ENCODE measurements around the gene CIDEC.

The CIDEC gene

GRCh38 chr3:9913601-9914000, 33.5 kb upstream of the CIDEC start:
- H3K4me2 ChIP-seq (ENCODE audit: low read length) = no peak overlapping the region
- H4K20me1 ChIP-seq (ENCODE audit: control insufficient read depth, insufficient read depth, low read depth, low read length) = no peaks in the 10 kb centered on the region
- H3K27me3 ChIP-seq (ENCODE audit: control insufficient read depth, low read length) = peaks cover 33% of the 10 kb centered on the region
- H3K4me1 ChIP-seq (ENCODE audit: control insufficient read depth, low read length) = peaks cover 12% of the 10 kb centered on the region
- H3K4me3 ChIP-seq (ENCODE audit: low read length) = no peak overlapping the region
- H3F3A ChIP-seq (ENCODE audit: control insufficient read depth, insufficient read depth) = no peaks in the 10 kb centered on the region
- H3K36me3 ChIP-seq (ENCODE audit: control insufficient read depth, low read length) = no peaks in the 10 kb centered on the region
- no peaks in the 10 kb centered on the region for H3K79me2 ChIP-seq (ENCODE audit: control insufficient read depth, low read length)
- no peaks in the 10 kb centered on the region for H3K9me3 ChIP-seq (ENCODE audit: control insufficient read depth, insufficient read depth, low read length)
- no peak overlapping the region for H3K27ac ChIP-seq (ENCODE audit: low read depth, low read length)
- H3K9me2 ChIP-seq (replicated peaks; ENCODE audit: control insufficient read depth, low read length) = no peaks in the 10 kb centered on the region
- TF ChIP-seq CTCF (IDR thresholded peaks at IDR 0.05; ENCODE audit: low read depth, low read length, poor library complexity, severe bottlenecking) = no peak
- no peak for TF ChIP-seq EZH2phosphoT487 (IDR thresholded peaks at IDR 0.05; ENCODE audit: borderline replicate concordance, low read length)

- no peaks in the 10 kb centered on the region for H3F3A ChIP-seq (ENCODE audit: control insufficient read depth, insufficient read depth)
- H3K36me3 ChIP-seq (ENCODE audit: control insufficient read depth, low read length) = no peaks in the 10 kb centered on the region
- H3K9me2 ChIP-seq (replicated peaks; ENCODE audit: control insufficient read depth, low read length) = no peaks in the 10 kb centered on the region
- no peaks in the 10 kb centered on the region for H4K20me1 ChIP-seq (ENCODE audit: control insufficient read depth, insufficient read depth, low read depth, low read length)
- TF ChIP-seq CTCF (IDR thresholded peaks at IDR 0.05; ENCODE audit: low read depth, low read length, poor library complexity, severe bottlenecking) = no peak
- TF ChIP-seq EZH2phosphoT487 (IDR thresholded peaks at IDR 0.05; ENCODE audit: borderline replicate concordance, low read length) = no peak
- no peaks in the 10 kb centered on the region for H3K9me3 ChIP-seq (ENCODE audit: control insufficient read depth, insufficient read depth, low read length)
- no peak overlapping the region for H3K27ac ChIP-seq (ENCODE audit: low read depth, low read length)
- no peaks in the 10 kb centered on the region for H3K79me2 ChIP-seq (ENCODE audit: control insufficient read depth, low read length)
- H3K27me3 ChIP-seq (ENCODE audit: control insufficient read depth, low read length) = peaks cover 32% of the 10 kb centered on the region
- H3K4me1 ChIP-seq (ENCODE audit: control insufficient read depth, low read length) = peaks cover 12% of the 10 kb centered on the region
- H3K4me3 ChIP-seq (ENCODE audit: low read length) = no peak overlapping the region
- H3K4me2 ChIP-seq (ENCODE audit: low read length) = no peak overlapping the region
Measured at GRCh38 chr3:9912294-9912935, 32.4 kb upstream of the CIDEC start.

DNA sequence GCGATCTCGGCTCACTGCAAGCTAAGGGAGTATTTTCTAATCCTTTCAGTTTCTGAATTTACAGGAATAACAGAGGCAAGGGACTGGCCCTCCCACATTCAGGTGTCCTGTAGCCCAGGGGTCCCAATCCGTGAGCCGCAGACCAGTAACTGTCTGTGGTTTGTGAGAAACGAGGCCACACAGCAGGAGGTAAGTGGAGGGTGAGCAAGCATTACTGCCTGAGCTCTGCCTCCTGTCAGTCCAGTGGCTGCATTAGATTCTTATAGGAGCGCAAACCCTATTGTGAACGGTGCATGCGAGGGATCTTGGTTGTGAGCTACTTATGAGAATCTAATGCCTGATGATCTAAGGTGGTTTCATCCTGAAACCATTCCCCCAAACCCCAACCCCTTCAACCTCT, 31.8 kb upstream of the CIDEC start:
- Histone ChIP-seq H3K36me3 (ENCODE audit: control insufficient read depth, low read length) (no peaks in the 10 kb centered on the region), H3K79me2 (ENCODE audit: control insufficient read depth, low read length) (no peaks in the 10 kb centered on the region), H3K4me2 (ENCODE audit: low read length) (no peak overlapping the region), H3K9me3 (ENCODE audit: control insufficient read depth, insufficient read depth, low read length) (no peaks in the 10 kb centered on the region), H3K27ac (ENCODE audit: low read depth, low read length) (no peak overlapping the region), H3K9me2 (replicated peaks; ENCODE audit: control insufficient read depth, low read length) (no peaks in the 10 kb centered on the region), H3F3A (ENCODE audit: control insufficient read depth, insufficient read depth) (no peaks in the 10 kb centered on the region), H3K4me3 (ENCODE audit: low read length) (no peak overlapping the region), H3K4me1 (ENCODE audit: control insufficient read depth, low read length) (peaks cover 12% of the 10 kb centered on the region), H4K20me1 (ENCODE audit: control insufficient read depth, insufficient read depth, low read depth, low read length) (no peaks in the 10 kb centered on the region), H3K27me3 (ENCODE audit: control insufficient read depth, low read length) (peaks cover 29% of the 10 kb centered on the region)
- TF ChIP-seq CTCF (IDR thresholded peaks at IDR 0.05; ENCODE audit: low read depth, low read length, poor library complexity, severe bottlenecking) (no peak), EZH2phosphoT487 (IDR thresholded peaks at IDR 0.05; ENCODE audit: borderline replicate concordance, low read length) (no peak)

Data from DOHH2 (cell line).